CD4-positive, alpha-beta memory T cell (primary cell): ENCODE measurements around the gene RBM26. TPM values are rescaled to one million over a fixed set of nuclear protein-coding genes. Genes with fewer than 3 reads are reported as not detected.

Source experiments
- CTCF ChIA-PET: fragments of 350-600 bp; sonication (Branson Sonifier 250); formaldehyde crosslinking; loops from one replicate; lab custom pipeline; 2021; ENCODE audit warnings: inconsistent platforms; ENCODE audit not compliant: partially characterized antibody; lab: Charles Lee
- POLR2A ChIA-PET: fragments of 350-600 bp; sonication (Branson Sonifier 250); formaldehyde crosslinking; loops from one replicate; lab custom pipeline; 2021; ENCODE audit not compliant: partially characterized antibody; lab: Charles Lee
- DNase-seq, 5 donors: peaks; one replicate each; pipeline versions ENCODE4 v3.0.0 to v3.0.0-alpha.2; 2020 to 2022; ENCODE audit warnings: mixed read lengths in 1 of 5
- H3K27ac ChIP-seq: one replicate; pipeline ENCODE4 v1.7.0; 2013; ENCODE audit warnings: low read depth, low read length
- H3K27me3 ChIP-seq: 2 replicates; pipeline ENCODE4 v1.7.0; 2013; ENCODE audit warnings: mild to moderate bottlenecking, low read length, moderate library complexity; ENCODE audit not compliant: insufficient read depth
- H3K36me3 ChIP-seq: 2 replicates; pipeline ENCODE4 v1.7.0; 2013; ENCODE audit warnings: mild to moderate bottlenecking, low read length, moderate library complexity; ENCODE audit not compliant: insufficient read depth
- H3K4me1 ChIP-seq: 2 replicates; pipeline ENCODE4 v1.7.0; 2013; ENCODE audit warnings: mild to moderate bottlenecking, low read length, moderate library complexity; ENCODE audit not compliant: insufficient read depth
- H3K4me3 ChIP-seq, 2 donors: one replicate each; pipeline ENCODE4 v1.7.0; 2013; ENCODE audit warnings: low read length in 2 of 2, mild to moderate bottlenecking in 1 of 2
- H3K9me3 ChIP-seq, 2 donors: one replicate each; pipeline ENCODE4 v1.7.0; 2013; ENCODE audit warnings: low read length in 2 of 2, control low read depth in 1 of 2; ENCODE audit not compliant: control insufficient read depth in 1 of 2
- H3K27ac Mint-ChIP-seq, 7 donors: one replicate each; pipeline ENCODE4 v1.8.0; 2020 to 2021; ENCODE audit warnings: mixed read lengths in 7 of 7, mild to moderate bottlenecking in 6 of 7, inconsistent platforms in 3 of 7, moderate library complexity in 3 of 7
- H3K27me3 Mint-ChIP-seq, 2 donors: one replicate each; pipeline ENCODE4 v1.8.0; 2020 to 2021; ENCODE audit warnings: mixed read lengths in 2 of 2
- H3K36me3 Mint-ChIP-seq, 2 donors: one replicate each; pipeline ENCODE4 v1.8.0; 2020 to 2021; ENCODE audit warnings: mixed read lengths in 2 of 2, inconsistent platforms in 1 of 2, mild to moderate bottlenecking in 1 of 2
- H3K4me1 Mint-ChIP-seq, 4 donors: one replicate each; pipeline ENCODE4 v1.8.0; 2020 to 2021; ENCODE audit warnings: mixed read lengths in 4 of 4, mild to moderate bottlenecking in 1 of 4
- H3K4me3 Mint-ChIP-seq, 8 donors: one replicate each; pipeline ENCODE4 v1.8.0; 2020 to 2021; ENCODE audit warnings: mixed read lengths in 8 of 8, mild to moderate bottlenecking in 7 of 8, moderate library complexity in 6 of 8, inconsistent platforms in 3 of 8
- H3K9me3 Mint-ChIP-seq, 8 donors: one replicate each; pipeline ENCODE4 v1.8.0; 2020 to 2021; ENCODE audit warnings: mixed read lengths in 8 of 8, mild to moderate bottlenecking in 5 of 8, inconsistent platforms in 3 of 8, moderate library complexity in 1 of 8
- intact Hi-C: fragments of 100-400 bp; cut with micrococcal nuclease; formaldehyde crosslinking; loops from one replicate; pipeline ENCODE4 v1.15.1; 2023
- polyA plus RNA-seq, 2 donors: library from polyadenylated mRNA; unstranded; fragments of 300-500 nt; fragmentation: Illumina TruSeq; gene quantifications; one replicate each; pipeline ENCODE4 v1.2.3, GENCODE V29; 2021
- total RNA-seq, 2 experiments: library from RNA; stranded (reverse); gene quantifications; one replicate each; pipeline ENCODE4 v1.2.3, GENCODE V29; 2021

Gene RBM26
- total and polyA plus RNA-seq, 4 experiments from 2014 or later = 9.5 to 96.3 (median 55.0) TPM

DNA sequence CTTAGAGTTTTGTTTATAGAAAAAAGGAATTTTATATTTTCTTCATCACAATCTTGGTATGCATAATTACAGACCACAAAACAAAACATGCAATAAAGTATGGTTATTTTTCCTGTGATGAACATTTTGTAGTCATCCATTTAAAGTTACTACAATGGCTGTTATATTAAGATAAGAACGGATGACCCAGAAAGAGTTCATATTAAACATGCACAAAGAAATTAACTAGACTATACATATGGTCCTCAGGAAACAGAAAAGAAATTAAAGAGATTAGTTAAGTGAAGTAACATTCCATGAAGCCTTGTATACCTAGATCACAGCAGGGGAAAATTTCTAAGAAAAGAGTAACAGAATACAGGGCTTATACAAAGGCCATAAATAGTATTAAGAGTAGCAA lies 36.8 kb downstream of the RBM26 start:
- Histone ChIP-seq H3K4me1 (no peaks in the 10 kb centered on the region), H3K4me3 (no peak overlapping the region), H3K27ac (no peak overlapping the region), H3K36me3 (peaks cover 34% of the 10 kb centered on the region), H3K9me3 (no peaks in the 10 kb centered on the region), H3K27me3 (no peaks in the 10 kb centered on the region)
- no peaks in the 10 kb centered on the region for H3K27me3 Mint-ChIP-seq
- H3K4me3 Mint-ChIP-seq = no peak overlapping the region
- ChIA-PET POLR2A (no interaction called here), CTCF (no interaction called here)
- intact Hi-C loops = no loop called here
- peaks cover 44 to 68% of the 10 kb centered on the region in 2 donors for H3K36me3 Mint-ChIP-seq
- no peaks in the 10 kb centered on the region for H3K9me3 Mint-ChIP-seq
- H3K4me1 Mint-ChIP-seq = peaks cover 0 to 5% (median 4%) of the 10 kb centered on the region in 4 donors
- no peak for DNase-seq
- peak overlapping the region in 2 of 7 donors; percentile 49 to 89 for H3K27ac Mint-ChIP-seq

DNA sequence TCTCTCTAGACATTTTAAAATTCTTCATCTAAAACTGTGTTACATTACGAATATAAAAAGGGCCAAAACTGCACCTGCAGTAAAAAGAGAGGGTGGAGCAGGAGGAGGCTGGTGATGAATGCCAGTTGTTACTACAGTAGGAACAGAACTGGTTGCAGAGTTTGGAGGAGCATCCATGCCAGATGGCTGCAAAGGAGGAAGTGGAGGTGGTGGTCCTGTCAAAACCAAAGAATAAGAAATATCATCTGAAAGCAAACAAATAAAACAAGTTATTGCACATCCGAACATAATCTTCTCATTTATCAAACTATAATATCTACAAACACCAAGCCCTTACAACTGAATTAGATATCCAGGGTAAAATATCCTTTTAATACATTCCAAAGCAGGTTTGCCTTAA lies 40.1 kb downstream of the RBM26 start:
- H3K4me1 Mint-ChIP-seq = peaks cover 8 to 18% (median 14%) of the 10 kb centered on the region in 4 donors
- no peak overlapping the region for H3K4me3 ChIP-seq
- peaks cover 33% of the 10 kb centered on the region for H3K36me3 ChIP-seq
- H3K9me3 ChIP-seq = no peaks in the 10 kb centered on the region
- no peaks in the 10 kb centered on the region for H3K9me3 Mint-ChIP-seq
- ChIA-PET CTCF (interaction anchor here (1.4 kb wide), 1 partner anchor 25 kb away, joined by 3 read pairs; no protein-coding TSS in a partner anchor), POLR2A (no interaction called here)
- H3K27me3 ChIP-seq = no peaks in the 10 kb centered on the region
- no peak overlapping the region for H3K4me3 Mint-ChIP-seq
- H3K27me3 Mint-ChIP-seq = no peaks in the 10 kb centered on the region
- H3K4me1 ChIP-seq = no peaks in the 10 kb centered on the region
- no peak for DNase-seq
- H3K36me3 Mint-ChIP-seq = peaks cover 55 to 82% of the 10 kb centered on the region in 2 donors
- intact Hi-C loops = loop anchor here (2.0 kb wide), 1 partner anchor 13 kb away; no protein-coding TSS in a partner anchor
- H3K27ac Mint-ChIP-seq = peak overlapping the region in 1 of 7 donors; percentile 54
- no peak overlapping the region for H3K27ac ChIP-seq

DNA sequence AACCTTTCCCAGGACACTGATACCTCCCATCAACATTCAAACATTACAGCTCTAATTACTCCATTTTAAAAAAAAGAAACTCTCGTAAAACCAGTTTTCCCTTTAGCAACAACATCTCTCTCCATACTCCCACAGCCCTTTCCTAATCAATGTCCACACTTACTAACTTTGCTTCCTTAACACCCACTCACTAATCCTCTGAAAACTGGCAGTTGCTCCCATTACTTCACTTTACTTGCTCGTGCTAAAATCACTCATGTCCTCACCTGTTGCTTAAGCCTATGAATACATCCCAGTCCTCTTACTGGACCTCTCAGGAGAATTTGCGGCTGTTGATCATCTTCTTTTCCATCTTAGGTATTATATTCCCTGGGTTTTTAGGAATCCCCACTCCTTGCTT lies 44.8 kb downstream of the RBM26 start:
- Histone ChIP-seq H3K4me3 (no peak overlapping the region), H3K27me3 (no peaks in the 10 kb centered on the region), H3K36me3 (peaks cover 12% of the 10 kb centered on the region), H3K27ac (no peak overlapping the region), H3K4me1 (no peaks in the 10 kb centered on the region), H3K9me3 (no peaks in the 10 kb centered on the region)
- POLR2A ChIA-PET = no interaction called here
- Mint-ChIP-seq H3K9me3 (no peaks in the 10 kb centered on the region), H3K36me3 (peaks cover 61 to 76% of the 10 kb centered on the region in 2 donors), H3K27me3 (no peaks in the 10 kb centered on the region), H3K4me3 (no peak overlapping the region), H3K27ac (peak overlapping the region in 4 of 7 donors; percentile 1 to 70 (median 28)), H3K4me1 (peaks cover 8 to 18% (median 10%) of the 10 kb centered on the region in 4 donors)
- CTCF ChIA-PET = interaction anchor here (1.4 kb wide), 1 partner anchor 30 kb away, joined by 3 read pairs; no protein-coding TSS in a partner anchor
- intact Hi-C loops = no loop called here
- no peak for DNase-seq

DNA sequence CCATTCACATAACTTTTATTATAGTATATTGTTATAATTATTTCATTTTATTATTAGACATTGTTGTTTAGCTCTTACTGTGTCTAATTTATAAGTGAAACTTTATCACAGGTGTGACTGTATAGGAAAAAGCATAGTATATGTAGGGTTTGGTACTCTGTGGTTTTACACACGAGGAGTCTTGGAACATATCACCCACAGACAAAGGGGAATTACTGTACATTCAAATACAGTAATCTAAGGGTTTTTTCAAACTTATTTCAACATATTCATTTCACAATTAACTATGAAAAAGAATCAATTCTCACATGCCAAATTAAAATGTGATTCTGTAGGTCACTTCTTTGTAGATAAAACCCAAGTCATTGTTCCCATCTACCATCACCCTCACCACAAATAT lies 46.0 kb downstream of the RBM26 start:
- no peaks in the 10 kb centered on the region for H3K9me3 Mint-ChIP-seq
- no peak for DNase-seq
- no peaks in the 10 kb centered on the region for H3K27me3 Mint-ChIP-seq
- H3K4me3 Mint-ChIP-seq = no peak overlapping the region
- no peaks in the 10 kb centered on the region for H3K27me3 ChIP-seq
- no peak overlapping the region for H3K27ac ChIP-seq
- no peak overlapping the region for H3K27ac Mint-ChIP-seq
- no peaks in the 10 kb centered on the region for H3K4me1 ChIP-seq
- H3K4me3 ChIP-seq = no peak overlapping the region
- no peaks in the 10 kb centered on the region for H3K9me3 ChIP-seq
- H3K4me1 Mint-ChIP-seq = peaks cover 8 to 15% (median 10%) of the 10 kb centered on the region in 4 donors
- ChIA-PET POLR2A (no interaction called here), CTCF (interaction anchor here (1.4 kb wide), 1 partner anchor 31 kb away, joined by 3 read pairs; no protein-coding TSS in a partner anchor)
- H3K36me3 Mint-ChIP-seq = peaks cover 60 to 76% of the 10 kb centered on the region in 2 donors
- H3K36me3 ChIP-seq = peaks cover 15% of the 10 kb centered on the region
- intact Hi-C loops = no loop called here

DNA sequence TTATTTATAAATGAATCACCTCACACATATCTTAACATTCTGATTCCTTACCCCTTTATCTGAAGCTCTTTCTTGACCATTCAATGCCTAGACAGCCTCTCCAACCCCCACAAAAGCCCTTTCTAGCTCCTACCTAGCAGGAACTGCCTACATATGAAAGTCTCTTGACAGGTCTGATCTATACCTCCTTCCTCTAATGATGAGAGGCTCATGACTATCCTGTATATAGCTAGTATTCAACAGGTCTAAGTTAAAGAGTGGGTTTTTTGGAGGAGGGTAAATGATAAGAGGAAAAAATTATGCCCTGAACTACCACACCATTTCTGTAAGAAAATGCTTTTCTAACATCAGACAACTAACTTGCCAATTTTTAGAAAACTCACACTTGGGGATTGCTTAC lies 47.0 kb downstream of the RBM26 start:
- Histone ChIP-seq H3K4me1 (no peaks in the 10 kb centered on the region), H3K27me3 (no peaks in the 10 kb centered on the region), H3K9me3 (no peaks in the 10 kb centered on the region), H3K4me3 (no peak overlapping the region), H3K36me3 (peaks cover 25% of the 10 kb centered on the region), H3K27ac (no peak overlapping the region)
- H3K9me3 Mint-ChIP-seq = no peaks in the 10 kb centered on the region
- intact Hi-C loops = no loop called here
- ChIA-PET POLR2A (interaction anchor here (1.2 kb wide), 1 partner anchor 18 kb away, joined by 3 read pairs; no protein-coding TSS in a partner anchor), CTCF (interaction anchor here (0.6 kb wide), 1 partner anchor 110 kb away, joined by 3 read pairs; no protein-coding TSS in a partner anchor)
- peaks cover 8 to 15% (median 10%) of the 10 kb centered on the region in 4 donors for H3K4me1 Mint-ChIP-seq
- no peak overlapping the region for H3K4me3 Mint-ChIP-seq
- H3K27ac Mint-ChIP-seq = peak overlapping the region; percentile 4 to 74 (median 21)
- H3K27me3 Mint-ChIP-seq = no peaks in the 10 kb centered on the region
- no peak for DNase-seq
- H3K36me3 Mint-ChIP-seq = peaks cover 60 to 76% of the 10 kb centered on the region in 2 donors

DNA sequence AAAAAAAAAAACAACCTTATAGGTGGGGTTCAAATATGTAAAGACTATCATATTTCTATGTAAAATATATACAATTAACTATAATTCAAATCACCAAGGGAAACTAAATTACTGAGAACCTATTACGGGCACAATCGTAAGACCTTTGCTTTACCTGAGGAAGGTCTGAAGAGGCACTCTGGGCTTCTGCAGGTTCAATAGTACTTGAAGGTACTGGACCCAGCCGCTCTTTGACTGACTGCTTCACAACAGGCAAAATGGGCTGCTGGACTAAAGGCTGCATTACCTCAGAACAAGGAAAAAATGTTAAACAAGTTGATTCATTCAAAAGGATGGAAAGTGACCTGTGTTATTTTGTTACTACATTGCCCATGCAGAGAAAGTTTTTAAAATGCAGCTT lies 51.8 kb downstream of the RBM26 start:
- Histone ChIP-seq H3K4me1 (no peaks in the 10 kb centered on the region), H3K27ac (no peak overlapping the region), H3K9me3 (no peaks in the 10 kb centered on the region), H3K4me3 (no peak overlapping the region), H3K36me3 (peaks cover 25% of the 10 kb centered on the region), H3K27me3 (no peaks in the 10 kb centered on the region)
- Mint-ChIP-seq H3K27ac (no peak overlapping the region), H3K9me3 (no peaks in the 10 kb centered on the region), H3K27me3 (no peaks in the 10 kb centered on the region), H3K4me3 (no peak overlapping the region), H3K4me1 (peaks cover 5 to 14% (median 11%) of the 10 kb centered on the region in 4 donors), H3K36me3 (peaks cover 48 to 73% of the 10 kb centered on the region in 2 donors)
- POLR2A ChIA-PET = no interaction called here
- DNase-seq = no peak
- intact Hi-C loops = loop anchor here (5.0 kb wide), 2 partner anchors 37 to 38 kb away; no protein-coding TSS in a partner anchor
- CTCF ChIA-PET = interaction anchor here (0.5 to 1.5 kb wide), 3 partner anchors 33 to 687 kb away, joined by 3 to 5 read pairs (median 3); no protein-coding TSS in a partner anchor

DNA sequence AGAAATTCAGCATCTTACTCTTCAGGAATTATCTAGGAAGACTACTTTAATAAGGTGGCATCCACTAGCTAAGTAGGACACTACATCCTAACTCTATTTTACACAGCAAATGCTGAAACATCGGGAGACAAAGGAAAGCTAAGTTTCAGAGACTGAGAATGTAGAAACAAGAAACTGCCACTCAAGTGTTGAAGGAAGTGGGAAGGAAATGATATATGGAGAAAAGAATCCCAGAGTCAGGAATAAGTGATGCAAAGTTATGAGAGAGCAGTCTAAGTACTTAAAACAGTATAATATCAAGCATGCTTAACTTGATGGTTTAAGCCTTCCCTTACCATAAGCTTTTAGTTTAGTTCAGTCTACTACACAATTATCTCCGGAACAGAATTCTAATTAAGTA lies 52.4 kb downstream of the RBM26 start:
- peaks cover 25% of the 10 kb centered on the region for H3K36me3 ChIP-seq
- no peak for DNase-seq
- ChIA-PET CTCF (interaction anchor here (0.5 to 1.2 kb wide), 2 partner anchors 38 to 686 kb away, joined by 3 to 4 read pairs; no protein-coding TSS in a partner anchor), POLR2A (no interaction called here)
- intact Hi-C loops = loop anchor here (2.0 to 5.0 kb wide), 3 partner anchors 13 to 39 kb away; no protein-coding TSS in a partner anchor
- H3K4me1 ChIP-seq = no peaks in the 10 kb centered on the region
- Mint-ChIP-seq H3K27ac (peak overlapping the region in 2 of 7 donors; percentile 0 to 48), H3K4me1 (peaks cover 5 to 14% (median 11%) of the 10 kb centered on the region in 4 donors), H3K4me3 (no peak overlapping the region), H3K9me3 (no peaks in the 10 kb centered on the region), H3K36me3 (peaks cover 42 to 67% of the 10 kb centered on the region in 2 donors), H3K27me3 (no peaks in the 10 kb centered on the region)
- no peak overlapping the region for H3K27ac ChIP-seq
- H3K27me3 ChIP-seq = no peaks in the 10 kb centered on the region
- no peaks in the 10 kb centered on the region for H3K9me3 ChIP-seq
- H3K4me3 ChIP-seq = no peak overlapping the region
